ENCODE results near the gene RNF220.

The RNF220 gene

DNA sequence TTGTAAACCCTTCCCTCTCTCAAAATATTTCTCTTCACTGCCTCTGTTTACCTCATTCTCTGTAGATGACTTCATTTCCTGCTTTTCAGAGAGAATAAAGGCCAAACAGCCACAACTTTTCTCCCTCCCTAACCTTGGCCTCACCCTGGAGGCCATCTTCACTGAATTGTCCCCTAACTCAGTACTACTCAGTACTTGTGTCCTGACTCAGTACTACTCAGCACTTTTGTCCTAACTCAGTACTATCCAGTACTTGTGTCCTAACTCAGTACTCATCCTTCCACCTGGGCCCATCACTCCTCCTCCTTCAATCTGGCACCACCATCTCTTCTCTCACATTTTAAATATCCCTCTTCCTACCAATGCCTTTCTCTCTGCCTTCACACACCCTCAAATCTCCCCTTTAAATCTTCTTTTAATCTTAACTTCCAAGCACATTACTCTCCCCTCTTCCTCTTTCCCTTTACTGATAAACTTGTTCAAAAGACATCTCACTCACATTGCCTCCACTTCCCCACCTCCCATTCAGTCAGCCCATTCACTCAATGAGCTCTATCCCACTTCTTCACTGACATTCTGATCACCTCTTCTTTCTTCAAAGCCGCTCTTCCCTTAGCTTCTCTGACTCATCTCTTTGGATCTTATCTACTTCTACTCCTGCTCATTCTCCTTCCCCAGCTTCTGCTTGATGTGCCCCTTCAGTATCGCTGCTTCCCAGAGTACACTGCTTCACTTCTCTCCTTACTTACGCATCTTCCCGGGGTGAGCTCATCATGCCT is 121.4 kb downstream of the RNF220 start:
- no CpG with 5 or more reads among the region's 4 CpGs for WGBS (ENCODE audit: extremely low coverage, insufficient coverage, insufficient read length)
- Histone ChIP-seq H4K91ac (ENCODE audit: low read depth, low read length) (no peak overlapping the region), H4K12ac (ENCODE audit: low read depth, low read length) (no peak overlapping the region), H4K8ac (ENCODE audit: low read depth, low read length) (no peak overlapping the region), H2BK5ac (ENCODE audit: low read depth, low read length, poor library complexity) (no peak overlapping the region), H2BK12ac (ENCODE audit: low read length) (no peak overlapping the region), H3K9me3 (ENCODE audit: insufficient read depth, low read depth, low read length) (no peaks in the 10 kb centered on the region), H3K18ac (ENCODE audit: low read length) (no peak overlapping the region), H3K4me3 (ENCODE audit: low read depth, low read length) (no peak overlapping the region), H3K36me3 (ENCODE audit: control insufficient read depth in 1 of 2, insufficient read depth in 2 of 2, low read length in 2 of 2) (no peaks in the 10 kb centered on the region), H3K27ac (ENCODE audit: low read depth, low read length) (no peak overlapping the region), H3K14ac (ENCODE audit: low read length) (no peak overlapping the region), H2AFZ (ENCODE audit: insufficient read depth, low read length, poor library complexity) (no peak overlapping the region), H3K4ac (ENCODE audit: low read depth, low read length) (no peak overlapping the region), H2AK5ac (ENCODE audit: low read length) (no peak overlapping the region), H3K4me2 (ENCODE audit: low read length) (no peak overlapping the region), H3K79me1 (ENCODE audit: low read length) (no peaks in the 10 kb centered on the region), H2BK120ac (ENCODE audit: insufficient read depth, low read length, poor library complexity) (no peak overlapping the region), H3K79me2 (ENCODE audit: control insufficient read depth, insufficient read depth, low read length, poor library complexity) (no peaks in the 10 kb centered on the region), H3K4me1 (ENCODE audit: control insufficient read depth in 1 of 2, insufficient read depth in 2 of 2, low read length in 2 of 2) (peaks cover 3% of the 10 kb centered on the region in 2 experiments), H3K27me3 (ENCODE audit: insufficient read depth, low read length) (no peaks in the 10 kb centered on the region), H3K23ac (ENCODE audit: low read length) (no peak overlapping the region), H3K9ac (ENCODE audit: low read length) (no peak overlapping the region)
- no peak for DNase-seq

DNA sequence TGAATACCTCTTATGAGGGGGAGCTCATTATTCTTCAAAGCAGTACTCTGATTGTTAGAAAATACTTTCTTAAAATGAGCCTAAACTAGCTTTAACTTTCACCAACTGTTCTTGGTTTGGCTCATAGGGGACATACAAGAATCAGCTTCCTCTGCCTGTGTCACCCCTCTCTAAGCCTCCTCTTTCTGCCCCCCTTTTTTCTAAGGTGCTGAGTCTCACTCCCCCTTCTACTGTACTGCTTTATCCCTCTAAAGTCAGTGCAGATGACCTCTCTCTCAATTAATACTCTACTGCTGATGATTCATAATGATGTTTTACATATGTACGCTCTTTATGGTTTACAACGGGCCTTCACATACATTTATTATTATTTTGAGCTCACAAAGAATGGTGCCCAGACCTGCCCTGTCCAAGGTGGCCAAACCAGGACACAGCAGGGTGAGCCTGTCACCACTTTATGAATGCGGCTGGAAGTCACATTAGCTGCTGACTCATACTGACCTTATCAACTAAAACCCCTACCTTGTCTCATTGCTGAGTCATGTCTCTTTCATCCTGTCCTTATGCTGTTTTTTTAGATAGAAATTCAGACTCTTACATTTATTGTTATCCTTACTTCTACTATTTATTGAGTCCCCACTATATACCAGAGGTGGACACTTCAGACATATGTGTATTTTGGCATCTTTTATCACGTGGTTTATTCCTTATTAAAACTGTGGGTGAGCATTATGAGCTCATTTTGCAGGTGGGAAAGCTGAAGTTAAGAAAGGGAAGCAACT is 126.9 kb downstream of the RNF220 start:
- Histone ChIP-seq H4K8ac (ENCODE audit: low read depth, low read length) (no peak overlapping the region), H4K91ac (ENCODE audit: low read depth, low read length) (no peak overlapping the region), H3K18ac (ENCODE audit: low read length) (no peak overlapping the region), H3K27me3 (ENCODE audit: insufficient read depth, low read length) (no peaks in the 10 kb centered on the region), H3K23ac (ENCODE audit: low read length) (no peak overlapping the region), H2BK5ac (ENCODE audit: low read depth, low read length, poor library complexity) (no peak overlapping the region), H4K12ac (ENCODE audit: low read depth, low read length) (no peak overlapping the region), H3K4ac (ENCODE audit: low read depth, low read length) (no peak overlapping the region), H3K9me3 (ENCODE audit: insufficient read depth, low read depth, low read length) (no peaks in the 10 kb centered on the region), H3K4me2 (ENCODE audit: low read length) (no peak overlapping the region), H2AFZ (ENCODE audit: insufficient read depth, low read length, poor library complexity) (no peak overlapping the region), H3K79me2 (ENCODE audit: control insufficient read depth, insufficient read depth, low read length, poor library complexity) (no peaks in the 10 kb centered on the region), H3K36me3 (ENCODE audit: control insufficient read depth in 1 of 2, insufficient read depth in 2 of 2, low read length in 2 of 2) (no peaks in the 10 kb centered on the region), H3K9ac (ENCODE audit: low read length) (no peak overlapping the region), H2BK12ac (ENCODE audit: low read length) (no peak overlapping the region), H2AK5ac (ENCODE audit: low read length) (no peak overlapping the region), H3K27ac (ENCODE audit: low read depth, low read length) (no peak overlapping the region), H3K14ac (ENCODE audit: low read length) (no peak overlapping the region), H3K4me3 (ENCODE audit: low read depth, low read length) (no peak overlapping the region), H3K79me1 (ENCODE audit: low read length) (no peaks in the 10 kb centered on the region), H2BK120ac (ENCODE audit: insufficient read depth, low read length, poor library complexity) (no peak overlapping the region), H3K4me1 (ENCODE audit: control insufficient read depth in 1 of 2, insufficient read depth in 2 of 2, low read length in 2 of 2) (peaks cover 3% of the 10 kb centered on the region in 2 experiments)
- no CpG with 5 or more reads among the region's 4 CpGs for WGBS (ENCODE audit: extremely low coverage, insufficient coverage, insufficient read length)
- peak; percentile 42 to 77 for DNase-seq

DNA sequence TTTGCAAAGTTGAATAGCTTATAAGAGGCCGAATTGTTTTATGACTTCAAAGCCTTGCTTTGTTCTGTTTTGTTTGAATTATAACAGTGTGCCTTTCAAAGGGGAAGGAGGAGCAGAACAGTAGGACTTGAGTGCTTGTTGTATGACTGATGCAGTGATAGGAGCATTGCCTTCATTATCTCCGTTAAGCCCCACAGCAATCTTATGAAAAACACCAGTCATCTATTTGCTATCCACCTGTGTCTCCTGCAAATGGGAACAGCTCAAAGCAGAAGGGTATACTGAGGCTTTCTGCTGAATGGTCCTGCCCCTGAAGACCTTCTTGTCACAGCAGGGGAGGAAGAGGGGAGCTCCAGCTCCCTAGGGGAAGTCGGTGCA is 127.5 kb downstream of the RNF220 start:
- H2BK5ac ChIP-seq (ENCODE audit: low read depth, low read length, poor library complexity) = no peak overlapping the region
- DNase-seq = no peak
- H3K36me3 ChIP-seq (ENCODE audit: control insufficient read depth in 1 of 2, insufficient read depth in 2 of 2, low read length in 2 of 2) = no peaks in the 10 kb centered on the region
- H2AFZ ChIP-seq (ENCODE audit: insufficient read depth, low read length, poor library complexity) = no peak overlapping the region
- H4K91ac ChIP-seq (ENCODE audit: low read depth, low read length) = no peak overlapping the region
- WGBS (ENCODE audit: extremely low coverage, insufficient coverage, insufficient read length) = no CpG with 5 or more reads among the region's 3 CpGs
- no peak overlapping the region for H3K27ac ChIP-seq (ENCODE audit: low read depth, low read length)
- no peaks in the 10 kb centered on the region for H3K27me3 ChIP-seq (ENCODE audit: insufficient read depth, low read length)
- H4K8ac ChIP-seq (ENCODE audit: low read depth, low read length) = no peak overlapping the region
- no peak overlapping the region for H3K4me3 ChIP-seq (ENCODE audit: low read depth, low read length)
- H3K9ac ChIP-seq (ENCODE audit: low read length) = no peak overlapping the region
- no peak overlapping the region for H3K23ac ChIP-seq (ENCODE audit: low read length)
- no peak overlapping the region for H4K12ac ChIP-seq (ENCODE audit: low read depth, low read length)
- no peak overlapping the region for H2AK5ac ChIP-seq (ENCODE audit: low read length)
- no peaks in the 10 kb centered on the region for H3K79me2 ChIP-seq (ENCODE audit: control insufficient read depth, insufficient read depth, low read length, poor library complexity)
- no peaks in the 10 kb centered on the region for H3K79me1 ChIP-seq (ENCODE audit: low read length)
- no peak overlapping the region for H3K4ac ChIP-seq (ENCODE audit: low read depth, low read length)
- H3K18ac ChIP-seq (ENCODE audit: low read length) = no peak overlapping the region
- no peaks in the 10 kb centered on the region for H3K9me3 ChIP-seq (ENCODE audit: insufficient read depth, low read depth, low read length)
- H3K14ac ChIP-seq (ENCODE audit: low read length) = no peak overlapping the region
- peaks cover 3% of the 10 kb centered on the region in 2 experiments for H3K4me1 ChIP-seq (ENCODE audit: control insufficient read depth in 1 of 2, insufficient read depth in 2 of 2, low read length in 2 of 2)
- H2BK12ac ChIP-seq (ENCODE audit: low read length) = no peak overlapping the region
- H2BK120ac ChIP-seq (ENCODE audit: insufficient read depth, low read length, poor library complexity) = no peak overlapping the region
- no peak overlapping the region for H3K4me2 ChIP-seq (ENCODE audit: low read length)

DNA sequence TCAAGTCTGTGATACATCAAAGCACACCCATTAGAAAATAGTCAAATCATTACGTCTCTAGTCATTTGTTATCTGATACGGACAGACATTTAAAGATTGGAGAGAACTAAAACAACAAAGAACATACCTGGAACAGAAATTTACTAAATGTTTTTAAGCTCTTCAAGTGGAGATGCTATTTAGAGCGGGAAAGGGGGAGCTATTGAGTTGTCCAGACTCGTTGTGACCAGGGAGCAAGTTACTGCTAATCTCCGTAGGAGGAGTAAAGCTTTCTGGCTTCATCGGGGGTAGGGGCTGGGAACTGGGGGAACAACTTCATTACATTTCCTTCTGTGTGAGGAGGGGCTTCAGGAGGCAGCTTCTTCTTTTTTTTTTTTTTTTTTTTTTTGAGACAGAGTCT is 129.7 kb downstream of the RNF220 start:
- Histone ChIP-seq H3K23ac (ENCODE audit: low read length) (no peak overlapping the region), H3K18ac (ENCODE audit: low read length) (no peak overlapping the region), H4K12ac (ENCODE audit: low read depth, low read length) (no peak overlapping the region), H4K8ac (ENCODE audit: low read depth, low read length) (no peak overlapping the region), H3K79me2 (ENCODE audit: control insufficient read depth, insufficient read depth, low read length, poor library complexity) (no peaks in the 10 kb centered on the region), H2AK5ac (ENCODE audit: low read length) (no peak overlapping the region), H2AFZ (ENCODE audit: insufficient read depth, low read length, poor library complexity) (no peak overlapping the region), H3K9me3 (ENCODE audit: insufficient read depth, low read depth, low read length) (no peaks in the 10 kb centered on the region), H2BK120ac (ENCODE audit: insufficient read depth, low read length, poor library complexity) (no peak overlapping the region), H4K91ac (ENCODE audit: low read depth, low read length) (no peak overlapping the region), H2BK12ac (ENCODE audit: low read length) (no peak overlapping the region), H3K4me1 (ENCODE audit: control insufficient read depth in 1 of 2, insufficient read depth in 2 of 2, low read length in 2 of 2) (peaks cover 3% of the 10 kb centered on the region in 2 experiments), H3K36me3 (ENCODE audit: control insufficient read depth in 1 of 2, insufficient read depth in 2 of 2, low read length in 2 of 2) (no peaks in the 10 kb centered on the region), H3K27me3 (ENCODE audit: insufficient read depth, low read length) (no peaks in the 10 kb centered on the region), H3K79me1 (ENCODE audit: low read length) (no peaks in the 10 kb centered on the region), H2BK5ac (ENCODE audit: low read depth, low read length, poor library complexity) (no peak overlapping the region), H3K9ac (ENCODE audit: low read length) (no peak overlapping the region), H3K4me3 (ENCODE audit: low read depth, low read length) (no peak overlapping the region), H3K4me2 (ENCODE audit: low read length) (no peak overlapping the region), H3K14ac (ENCODE audit: low read length) (no peak overlapping the region), H3K4ac (ENCODE audit: low read depth, low read length) (no peak overlapping the region), H3K27ac (ENCODE audit: low read depth, low read length) (no peak overlapping the region)
- no CpG with 5 or more reads among the region's 6 CpGs for WGBS (ENCODE audit: extremely low coverage, insufficient coverage, insufficient read length)
- no peak for DNase-seq

Data from trophoblast cell (in vitro differentiated cells and primary cell).